ENCODE measurements around the gene FHOD3. TPM values are rescaled to one million over a fixed set of nuclear protein-coding genes. Genes with fewer than 3 reads are reported as not detected.
A peak's percentile ranks its signal among the peaks of the same experiment; 100 is the strongest.

Gene FHOD3
- total and polyA plus RNA-seq, 9 of the 15 experiments (the other 6 are each of a cell fraction or from before 2014, with no cell fraction given) = 0.11 TPM; not detected in 8

DNA sequence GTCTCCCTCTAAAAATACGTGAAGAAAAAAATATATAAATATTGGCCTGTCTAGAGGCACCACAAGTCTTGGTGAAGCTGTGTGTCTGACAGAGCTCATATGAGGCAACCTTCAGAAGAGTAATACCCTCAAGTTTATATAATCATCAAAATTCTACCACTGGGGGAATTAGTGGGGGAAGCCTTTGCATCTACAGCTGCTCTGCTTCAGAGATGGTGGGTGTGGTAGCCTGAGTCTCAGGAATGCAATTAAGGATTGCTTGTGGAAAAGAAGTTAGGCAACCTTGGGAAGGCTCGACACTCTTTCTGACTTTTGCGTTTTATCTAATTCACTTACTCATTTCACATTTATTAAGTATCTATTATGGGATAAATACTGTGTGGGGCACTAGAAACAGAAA, 513.9 kb downstream of the FHOD3 start:
- Histone ChIP-seq H3K9me3 (replicated peaks; ENCODE audit: control insufficient read depth, insufficient read depth, low read depth, low read length) (no peaks in the 10 kb centered on the region), H3K9me1 (ENCODE audit: control insufficient read depth, insufficient read depth, low read length) (peaks cover 5% of the 10 kb centered on the region), H3K4me2 (ENCODE audit: insufficient read depth, low read length) (no peak overlapping the region), H3K4me3 (no peak overlapping the region), H3K27ac (ENCODE audit: extremely low read depth, low read depth, low read length) (no peak overlapping the region), H3K79me2 (ENCODE audit: control insufficient read depth, insufficient read depth, low read length) (peaks cover 19% of the 10 kb centered on the region), H3K4me1 (replicated peaks in 1 of 2; ENCODE audit: control insufficient read depth in 2 of 2, insufficient read depth in 2 of 2, low read length in 2 of 2) (peaks cover 0 to 31% of the 10 kb centered on the region in 2 experiments; a peak in 2 of 5 replicates), H2AFZ (ENCODE audit: low read depth, low read length) (no peak overlapping the region), H4K20me1 (replicated peaks; ENCODE audit: control insufficient read depth, insufficient read depth, low read length) (no peaks in the 10 kb centered on the region), H3K36me3 (ENCODE audit: control insufficient read depth, insufficient read depth, low read length) (peaks cover 81% of the 10 kb centered on the region), H3K27me3 (ENCODE audit: control insufficient read depth in 2 of 2, insufficient read depth in 2 of 2, low read length in 2 of 2) (no peaks in the 10 kb centered on the region), H3K9ac (ENCODE audit: insufficient read depth in 1 of 2, low read depth in 2 of 2, low read length in 2 of 2) (no peak overlapping the region)
- ATAC-seq (no peak), DNase-seq (ENCODE audit: extremely low read depth in 1 of 4, low spot score in 3 of 4) (peak in 2 of 4 experiments; percentile 41 to 49), FAIRE-seq (no peak)
- no TSS peak for BruUV-seq (replicated peaks)
- CTCF ChIA-PET (ENCODE audit: low intra/inter-chr PET ratio) = no interaction called here
- WGBS (ENCODE audit: insufficient coverage, low coverage, missing lambda C conversion rate) = 81% methylated on average over 3 of the region's 3 CpGs
- POLR2A ChIA-PET = interaction anchor here (0.6 to 1.1 kb wide), 2 partner anchors 11 to 14 kb away, joined by 3 to 6 read pairs; no protein-coding TSS in a partner anchor
- intact Hi-C loops (cut with micrococcal nuclease) = no loop called here
- in situ Hi-C loops (cut with MboI) = no loop called here
- TF ChIP-seq GATAD2A (IDR thresholded peaks at IDR 0.05) = no peak
- no peak for TF ChIP-seq FOXA1 (IDR thresholded peaks at IDR 0.05; ENCODE audit: borderline replicate concordance)
- TF ChIP-seq RFX7 (CRISPR knock-in tag; IDR thresholded peaks at IDR 0.05) = no peak
- no peak for TF ChIP-seq ZNF124 (CRISPR knock-in tag; IDR thresholded peaks at IDR 0.05)
- TF ChIP-seq, protein P1, sequence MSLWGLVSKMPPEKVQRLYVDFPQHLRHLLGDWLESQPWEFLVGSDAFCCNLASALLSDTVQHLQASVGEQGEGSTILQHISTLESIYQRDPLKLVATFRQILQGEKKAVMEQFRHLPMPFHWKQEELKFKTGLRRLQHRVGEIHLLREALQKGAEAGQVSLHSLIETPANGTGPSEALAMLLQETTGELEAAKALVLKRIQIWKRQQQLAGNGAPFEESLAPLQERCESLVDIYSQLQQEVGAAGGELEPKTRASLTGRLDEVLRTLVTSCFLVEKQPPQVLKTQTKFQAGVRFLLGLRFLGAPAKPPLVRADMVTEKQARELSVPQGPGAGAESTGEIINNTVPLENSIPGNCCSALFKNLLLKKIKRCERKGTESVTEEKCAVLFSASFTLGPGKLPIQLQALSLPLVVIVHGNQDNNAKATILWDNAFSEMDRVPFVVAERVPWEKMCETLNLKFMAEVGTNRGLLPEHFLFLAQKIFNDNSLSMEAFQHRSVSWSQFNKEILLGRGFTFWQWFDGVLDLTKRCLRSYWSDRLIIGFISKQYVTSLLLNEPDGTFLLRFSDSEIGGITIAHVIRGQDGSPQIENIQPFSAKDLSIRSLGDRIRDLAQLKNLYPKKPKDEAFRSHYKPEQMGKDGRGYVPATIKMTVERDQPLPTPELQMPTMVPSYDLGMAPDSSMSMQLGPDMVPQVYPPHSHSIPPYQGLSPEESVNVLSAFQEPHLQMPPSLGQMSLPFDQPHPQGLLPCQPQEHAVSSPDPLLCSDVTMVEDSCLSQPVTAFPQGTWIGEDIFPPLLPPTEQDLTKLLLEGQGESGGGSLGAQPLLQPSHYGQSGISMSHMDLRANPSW (CRISPR knock-in tag; IDR thresholded peaks at IDR 0.05) = no peak
- no peak for TF ChIP-seq CC2D1A (IDR thresholded peaks at IDR 0.05)
- TF ChIP-seq NBN (IDR thresholded peaks at IDR 0.05; ENCODE audit: low read depth) = no peak
- TF ChIP-seq, protein P2, sequence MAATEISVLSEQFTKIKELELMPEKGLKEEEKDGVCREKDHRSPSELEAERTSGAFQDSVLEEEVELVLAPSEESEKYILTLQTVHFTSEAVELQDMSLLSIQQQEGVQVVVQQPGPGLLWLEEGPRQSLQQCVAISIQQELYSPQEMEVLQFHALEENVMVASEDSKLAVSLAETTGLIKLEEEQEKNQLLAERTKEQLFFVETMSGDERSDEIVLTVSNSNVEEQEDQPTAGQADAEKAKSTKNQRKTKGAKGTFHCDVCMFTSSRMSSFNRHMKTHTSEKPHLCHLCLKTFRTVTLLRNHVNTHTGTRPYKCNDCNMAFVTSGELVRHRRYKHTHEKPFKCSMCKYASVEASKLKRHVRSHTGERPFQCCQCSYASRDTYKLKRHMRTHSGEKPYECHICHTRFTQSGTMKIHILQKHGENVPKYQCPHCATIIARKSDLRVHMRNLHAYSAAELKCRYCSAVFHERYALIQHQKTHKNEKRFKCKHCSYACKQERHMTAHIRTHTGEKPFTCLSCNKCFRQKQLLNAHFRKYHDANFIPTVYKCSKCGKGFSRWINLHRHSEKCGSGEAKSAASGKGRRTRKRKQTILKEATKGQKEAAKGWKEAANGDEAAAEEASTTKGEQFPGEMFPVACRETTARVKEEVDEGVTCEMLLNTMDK (IDR thresholded peaks at IDR 0.05; ENCODE audit: borderline replicate concordance, insufficient read depth, low read depth, low read length, poor library complexity, severe bottlenecking) = no peak
- TF ChIP-seq FOXM1 (IDR thresholded peaks at IDR 0.05; ENCODE audit: low read depth) = no peak
- TF ChIP-seq FOXM1 (CRISPR knock-in tag; IDR thresholded peaks at IDR 0.05; ENCODE audit: low read depth) = no peak
- TF ChIP-seq NFYB (IDR thresholded peaks at IDR 0.05; ENCODE audit: extremely low read depth, insufficient read length) = no peak
- no peak for TF ChIP-seq ARHGAP35 (IDR thresholded peaks at IDR 0.05; ENCODE audit: partially characterized antibody)
- no peak for TF ChIP-seq CHCHD3 (CRISPR knock-in tag; IDR thresholded peaks at IDR 0.05)
- no peak for TF ChIP-seq ZBED1 (IDR thresholded peaks at IDR 0.05)
- TF ChIP-seq, protein P3, sequence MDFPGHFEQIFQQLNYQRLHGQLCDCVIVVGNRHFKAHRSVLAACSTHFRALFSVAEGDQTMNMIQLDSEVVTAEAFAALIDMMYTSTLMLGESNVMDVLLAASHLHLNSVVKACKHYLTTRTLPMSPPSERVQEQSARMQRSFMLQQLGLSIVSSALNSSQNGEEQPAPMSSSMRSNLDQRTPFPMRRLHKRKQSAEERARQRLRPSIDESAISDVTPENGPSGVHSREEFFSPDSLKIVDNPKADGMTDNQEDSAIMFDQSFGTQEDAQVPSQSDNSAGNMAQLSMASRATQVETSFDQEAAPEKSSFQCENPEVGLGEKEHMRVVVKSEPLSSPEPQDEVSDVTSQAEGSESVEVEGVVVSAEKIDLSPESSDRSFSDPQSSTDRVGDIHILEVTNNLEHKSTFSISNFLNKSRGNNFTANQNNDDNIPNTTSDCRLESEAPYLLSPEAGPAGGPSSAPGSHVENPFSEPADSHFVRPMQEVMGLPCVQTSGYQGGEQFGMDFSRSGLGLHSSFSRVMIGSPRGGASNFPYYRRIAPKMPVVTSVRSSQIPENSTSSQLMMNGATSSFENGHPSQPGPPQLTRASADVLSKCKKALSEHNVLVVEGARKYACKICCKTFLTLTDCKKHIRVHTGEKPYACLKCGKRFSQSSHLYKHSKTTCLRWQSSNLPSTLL (IDR thresholded peaks at IDR 0.05) = no peak

All from K562 (cell line).